ENCODE measurements around the gene CLEC9A.
A peak's percentile ranks its signal among the peaks of the same experiment; 100 is the strongest.

Gene CLEC9A

DNA sequence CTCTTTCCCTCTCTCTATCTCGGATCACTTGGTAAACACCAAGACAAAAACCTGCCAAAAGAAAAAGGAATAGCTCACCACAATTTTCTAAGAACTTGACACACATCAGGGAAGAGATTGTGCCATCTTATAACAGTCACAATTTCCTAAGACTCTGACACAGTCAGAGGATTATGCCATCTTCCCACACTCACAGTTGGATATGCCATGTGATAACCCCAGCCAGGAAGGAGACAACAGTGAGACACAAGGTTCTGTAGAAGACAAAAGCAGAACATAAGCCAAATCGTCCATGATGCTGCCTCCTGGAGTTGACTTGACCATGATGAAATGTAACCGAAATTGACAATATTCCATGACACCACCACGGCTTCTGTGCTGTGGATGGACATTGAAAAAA, 2.8 kb upstream of the CLEC9A start:
- no peak for DNase-seq (ENCODE audit: low spot score)
- TF ChIP-seq, protein P1, sequence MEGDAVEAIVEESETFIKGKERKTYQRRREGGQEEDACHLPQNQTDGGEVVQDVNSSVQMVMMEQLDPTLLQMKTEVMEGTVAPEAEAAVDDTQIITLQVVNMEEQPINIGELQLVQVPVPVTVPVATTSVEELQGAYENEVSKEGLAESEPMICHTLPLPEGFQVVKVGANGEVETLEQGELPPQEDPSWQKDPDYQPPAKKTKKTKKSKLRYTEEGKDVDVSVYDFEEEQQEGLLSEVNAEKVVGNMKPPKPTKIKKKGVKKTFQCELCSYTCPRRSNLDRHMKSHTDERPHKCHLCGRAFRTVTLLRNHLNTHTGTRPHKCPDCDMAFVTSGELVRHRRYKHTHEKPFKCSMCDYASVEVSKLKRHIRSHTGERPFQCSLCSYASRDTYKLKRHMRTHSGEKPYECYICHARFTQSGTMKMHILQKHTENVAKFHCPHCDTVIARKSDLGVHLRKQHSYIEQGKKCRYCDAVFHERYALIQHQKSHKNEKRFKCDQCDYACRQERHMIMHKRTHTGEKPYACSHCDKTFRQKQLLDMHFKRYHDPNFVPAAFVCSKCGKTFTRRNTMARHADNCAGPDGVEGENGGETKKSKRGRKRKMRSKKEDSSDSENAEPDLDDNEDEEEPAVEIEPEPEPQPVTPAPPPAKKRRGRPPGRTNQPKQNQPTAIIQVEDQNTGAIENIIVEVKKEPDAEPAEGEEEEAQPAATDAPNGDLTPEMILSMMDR (IDR thresholded peaks at IDR 0.05; ENCODE audit: borderline replicate concordance, control extremely low read depth, extremely low read depth, insufficient read depth, missing control alignments), result no peak
- in situ Hi-C loops (cut with MboI; ENCODE audit: low sequenced_read_pairs, unreplicated experiment), result no loop called here

DNA sequence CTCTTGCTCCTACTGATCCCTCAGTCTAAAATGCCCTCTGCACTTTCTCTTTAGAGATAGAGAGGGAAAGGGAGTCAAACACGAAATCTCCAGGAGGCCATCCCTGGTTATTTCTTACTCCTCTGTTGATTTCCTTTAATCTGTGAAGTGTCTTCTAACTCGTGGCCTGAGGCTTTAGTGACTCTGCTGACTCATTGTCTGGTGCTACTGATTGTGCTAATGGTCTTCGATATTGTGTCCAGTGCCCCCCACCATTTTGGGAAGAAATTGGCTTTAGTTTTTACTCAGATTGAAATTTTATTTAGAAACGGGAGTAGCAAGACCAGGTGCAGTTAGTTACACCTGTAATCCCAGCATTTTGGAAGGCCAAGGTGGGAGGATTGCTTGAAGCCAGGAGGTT, 839 bp downstream of the CLEC9A start:
- in situ Hi-C loops (cut with MboI; ENCODE audit: low sequenced_read_pairs, unreplicated experiment), result no loop called here
- TF ChIP-seq, protein P1 (IDR thresholded peaks at IDR 0.05; ENCODE audit: borderline replicate concordance, control extremely low read depth, extremely low read depth, insufficient read depth, missing control alignments), result no peak
- no peak for DNase-seq (ENCODE audit: low spot score)

DNA sequence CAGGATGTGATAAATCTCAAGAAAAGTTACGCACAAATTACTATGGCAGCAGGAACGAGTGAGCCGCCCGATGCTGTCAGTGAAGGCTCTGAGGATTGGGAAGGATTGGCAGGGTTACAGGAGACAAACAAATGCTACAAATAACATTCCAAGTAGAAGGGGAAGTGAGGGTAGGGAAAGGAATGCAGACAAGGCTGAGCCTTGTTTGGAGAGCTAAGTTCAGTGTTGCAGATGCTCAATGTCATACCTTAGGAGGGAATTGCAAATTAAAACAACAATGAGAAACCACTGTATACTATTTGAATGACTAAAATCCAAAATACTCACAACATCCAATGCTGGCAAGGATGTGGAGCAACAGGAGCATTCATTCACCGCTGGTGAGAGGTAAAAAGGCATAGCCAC, 1.3 kb downstream of the CLEC9A start:
- in situ Hi-C loops (cut with MboI; ENCODE audit: low sequenced_read_pairs, unreplicated experiment), result no loop called here
- no peak for DNase-seq (ENCODE audit: low spot score)

DNA sequence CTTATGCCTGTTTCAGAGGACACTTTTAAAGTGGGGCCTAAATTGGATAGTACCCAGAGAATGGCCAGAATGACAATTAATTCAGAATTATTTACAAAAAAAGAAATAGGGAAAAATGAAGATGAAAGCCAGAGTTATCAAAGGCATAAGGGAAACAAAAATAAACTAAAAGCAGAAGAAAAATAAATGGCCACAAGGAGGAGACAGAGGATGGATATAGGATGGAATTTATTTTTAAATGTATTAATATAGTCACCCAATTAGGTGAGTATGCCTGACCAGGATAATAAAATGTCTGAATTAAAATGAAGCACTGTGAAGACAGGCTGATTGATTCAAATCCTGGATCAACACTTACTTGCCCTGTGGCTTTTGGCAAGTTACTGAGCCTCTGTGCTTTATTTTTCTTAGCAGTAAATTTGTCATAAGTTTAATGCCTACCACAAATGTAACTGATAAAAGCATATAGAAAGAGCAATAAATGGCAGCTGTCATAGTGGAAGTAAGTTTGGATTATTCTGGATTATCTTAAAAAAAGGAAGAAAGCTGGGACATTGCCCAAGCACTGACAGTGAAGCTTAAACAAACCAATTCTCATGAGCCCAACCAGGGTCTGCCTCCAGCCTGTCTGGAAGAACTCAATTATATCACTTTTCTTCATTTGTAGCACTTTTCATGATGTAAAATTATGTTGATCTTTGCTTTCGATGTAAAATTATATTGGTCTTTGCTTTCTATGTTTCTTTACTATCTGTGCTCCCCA, 3.5 kb downstream of the CLEC9A start:
- TF ChIP-seq, protein P1 (IDR thresholded peaks at IDR 0.05; ENCODE audit: borderline replicate concordance, control extremely low read depth, extremely low read depth, insufficient read depth, missing control alignments), result no peak
- peak; percentile 28 for DNase-seq (ENCODE audit: low spot score)
- in situ Hi-C loops (cut with MboI; ENCODE audit: low sequenced_read_pairs, unreplicated experiment), result no loop called here

More for the DNA sequence above, 1.3 kb downstream of the CLEC9A start:
- TF ChIP-seq, protein P1 (IDR thresholded peaks at IDR 0.05; ENCODE audit: borderline replicate concordance, control extremely low read depth, extremely low read depth, insufficient read depth, missing control alignments), result no peak

DNA sequence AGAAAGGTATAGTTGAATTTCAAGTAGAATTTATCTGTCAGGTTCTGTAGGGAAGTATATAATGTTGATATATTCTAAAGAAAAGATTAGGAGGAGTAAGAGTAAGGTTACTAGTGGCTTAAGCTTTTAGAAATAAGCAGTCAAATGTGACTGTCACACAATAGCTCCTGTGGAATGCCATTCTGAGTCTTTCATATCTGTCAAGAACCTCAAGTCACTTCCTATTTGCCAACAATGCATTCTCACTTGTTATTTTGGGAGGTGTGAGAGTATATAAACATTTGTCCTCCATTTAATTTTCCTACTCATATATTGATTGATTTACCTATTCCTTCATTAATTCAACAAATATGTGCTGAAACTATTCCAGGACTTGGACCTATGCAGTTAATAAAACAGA, 11.7 kb downstream of the CLEC9A start:
- in situ Hi-C loops (cut with MboI; ENCODE audit: low sequenced_read_pairs, unreplicated experiment), result loop anchor here (10.0 kb wide), 1 partner anchor 103 kb away; no protein-coding TSS in a partner anchor
- TF ChIP-seq, protein P1 (IDR thresholded peaks at IDR 0.05; ENCODE audit: borderline replicate concordance, control extremely low read depth, extremely low read depth, insufficient read depth, missing control alignments), result no peak
- no peak for DNase-seq (ENCODE audit: low spot score)

DNA sequence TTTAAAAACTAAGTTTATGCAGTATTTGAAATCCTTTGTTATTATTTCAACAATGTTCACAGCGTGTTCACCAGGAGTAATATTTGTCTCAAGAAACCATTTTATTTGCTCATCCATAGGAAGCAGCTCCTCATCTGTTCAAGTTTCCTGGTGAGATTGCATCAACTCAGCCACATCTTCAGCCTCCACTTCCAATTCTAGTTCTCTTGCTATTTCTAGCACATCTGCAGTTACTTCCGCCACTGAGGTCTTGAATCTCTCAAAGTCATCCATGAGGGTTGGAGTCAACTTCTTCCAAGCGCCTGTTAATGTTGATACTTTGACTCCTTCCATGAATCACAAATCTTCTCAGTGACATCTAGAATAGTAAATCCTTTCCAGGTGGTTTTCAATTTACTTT, 18.0 kb downstream of the CLEC9A start:
- in situ Hi-C loops (cut with MboI; ENCODE audit: low sequenced_read_pairs, unreplicated experiment), result loop anchor here (10.0 kb wide), 1 partner anchor 96 kb away; no protein-coding TSS in a partner anchor
- TF ChIP-seq, protein P1 (IDR thresholded peaks at IDR 0.05; ENCODE audit: borderline replicate concordance, control extremely low read depth, extremely low read depth, insufficient read depth, missing control alignments), result no peak

More for the DNA sequence above, 18.0 kb downstream of the CLEC9A start:
- no peak for DNase-seq (ENCODE audit: low spot score)

All from GM13976 (cell line).